ENCODE data around the gene PPP2R2C.

The PPP2R2C gene

GRCh38 chr4:6404611-6405396, 67.6 kb downstream of the PPP2R2C start:
- in situ Hi-C loops (cut with MboI; ENCODE audit: low sequenced_read_pairs), result no loop called here

GRCh38 chr4:6403400-6403685, 69.1 kb downstream of the PPP2R2C start:
- in situ Hi-C loops (cut with MboI; ENCODE audit: low sequenced_read_pairs), result no loop called here

GRCh38 chr4:6402566-6403399, 69.6 kb downstream of the PPP2R2C start:
- in situ Hi-C loops (cut with MboI; ENCODE audit: low sequenced_read_pairs), result no loop called here

- in situ Hi-C loops (cut with MboI; ENCODE audit: low sequenced_read_pairs), result no loop called here
Measured at GRCh38 chr4:6401797-6402196, 70.6 kb downstream of the PPP2R2C start.

- in situ Hi-C loops (cut with MboI; ENCODE audit: low sequenced_read_pairs), result no loop called here
Measured at GRCh38 chr4:6396696-6397236, 75.6 kb downstream of the PPP2R2C start.

- in situ Hi-C loops (cut with MboI; ENCODE audit: low sequenced_read_pairs), result no loop called here
Measured at GRCh38 chr4:6395466-6396228, 76.8 kb downstream of the PPP2R2C start.

- in situ Hi-C loops (cut with MboI; ENCODE audit: low sequenced_read_pairs), result no loop called here
Measured at GRCh38 chr4:6394671-6395081, 77.7 kb downstream of the PPP2R2C start.

- in situ Hi-C loops (cut with MboI; ENCODE audit: low sequenced_read_pairs), result no loop called here
Measured at GRCh38 chr4:6393544-6394475, 78.6 kb downstream of the PPP2R2C start.

- in situ Hi-C loops (cut with MboI; ENCODE audit: low sequenced_read_pairs), result no loop called here
Measured at GRCh38 chr4:6393066-6393465, 79.3 kb downstream of the PPP2R2C start.

GRCh38 chr4:6392407-6392806, 80.0 kb downstream of the PPP2R2C start:
- in situ Hi-C loops (cut with MboI; ENCODE audit: low sequenced_read_pairs), result no loop called here

- in situ Hi-C loops (cut with MboI; ENCODE audit: low sequenced_read_pairs), result no loop called here
Measured at GRCh38 chr4:6391852-6392188, 80.6 kb downstream of the PPP2R2C start.

- in situ Hi-C loops (cut with MboI; ENCODE audit: low sequenced_read_pairs), result no loop called here
Measured at GRCh38 chr4:6391186-6391851, 81.1 kb downstream of the PPP2R2C start.

- in situ Hi-C loops (cut with MboI; ENCODE audit: low sequenced_read_pairs), result no loop called here
Measured at GRCh38 chr4:6390356-6390755, 82.1 kb downstream of the PPP2R2C start.

- in situ Hi-C loops (cut with MboI; ENCODE audit: low sequenced_read_pairs), result no loop called here
Measured at GRCh38 chr4:6389142-6389825, 83.1 kb downstream of the PPP2R2C start.

GRCh38 chr4:6388713-6389112, 83.7 kb downstream of the PPP2R2C start:
- in situ Hi-C loops (cut with MboI; ENCODE audit: low sequenced_read_pairs), result no loop called here

GRCh38 chr4:6387946-6388345, 84.5 kb downstream of the PPP2R2C start:
- in situ Hi-C loops (cut with MboI; ENCODE audit: low sequenced_read_pairs), result no loop called here

- in situ Hi-C loops (cut with MboI; ENCODE audit: low sequenced_read_pairs), result no loop called here
Measured at GRCh38 chr4:6386091-6386490, 86.3 kb downstream of the PPP2R2C start.

GRCh38 chr4:6385288-6385687, 87.1 kb downstream of the PPP2R2C start:
- in situ Hi-C loops (cut with MboI; ENCODE audit: low sequenced_read_pairs), result no loop called here

- in situ Hi-C loops (cut with MboI; ENCODE audit: low sequenced_read_pairs), result no loop called here
Measured at GRCh38 chr4:6384541-6384940, 87.9 kb downstream of the PPP2R2C start.
